Effector CD4-positive, alpha-beta T cell (primary cell): ENCODE data around the gene FOXN3.
"Not testable (repeated sequence)": the region's sequence is repeated elsewhere in the genome, so short reads cannot be mapped to it uniquely, and the experiment has no call there.

Experiments used
- DNase-seq: peaks from one replicate; pipeline ENCODE4 v3.0.0-alpha.2; 2020

FOXN3 gene

GRCh38 chr14:89296281-89296745 is 120.7 kb downstream of the FOXN3 start:
- no peak for DNase-seq

GRCh38 chr14:89294872-89295271 is 122.2 kb downstream of the FOXN3 start:
- no peak for DNase-seq

DNA sequence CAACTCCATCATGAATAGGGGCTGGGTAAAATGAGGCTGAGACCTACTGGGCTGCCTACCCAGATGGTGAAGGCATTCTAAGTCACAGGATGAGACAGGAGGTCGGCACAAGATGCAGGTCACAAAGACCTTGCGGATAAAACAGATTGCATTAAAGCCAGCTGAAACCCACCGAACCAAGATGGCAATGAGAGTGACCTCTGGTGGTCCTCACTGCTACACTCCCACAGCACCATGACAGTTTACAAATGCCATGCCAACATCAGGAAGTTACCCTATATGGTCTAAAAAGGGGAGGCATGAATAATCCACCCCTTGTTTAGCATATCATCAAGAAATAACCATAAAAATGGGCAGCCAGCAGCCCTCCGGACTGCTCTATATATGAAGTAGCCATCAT is 122.6 kb downstream of the FOXN3 start:
- DNase-seq, result not testable (repeated sequence)

DNA sequence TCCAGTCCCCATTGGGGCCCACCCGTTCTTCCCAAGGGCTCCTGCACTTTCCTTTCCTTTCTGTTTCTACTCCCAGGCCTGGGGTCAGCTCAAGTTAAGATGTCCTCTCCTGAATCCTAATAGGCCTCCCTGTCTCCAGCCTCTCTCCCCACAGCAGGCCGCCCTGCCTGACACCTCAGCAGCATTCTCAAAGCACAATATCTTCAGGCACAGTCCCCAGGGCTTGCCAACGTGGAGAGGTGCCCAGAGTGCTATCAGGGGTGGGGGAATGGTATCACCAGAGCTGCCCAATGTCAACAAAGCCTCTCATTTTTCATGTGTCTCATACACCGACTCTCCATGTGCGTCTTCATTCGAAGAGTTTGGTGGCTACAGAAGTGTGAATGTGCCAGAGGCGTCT is 123.0 kb downstream of the FOXN3 start:
- no peak for DNase-seq

DNA sequence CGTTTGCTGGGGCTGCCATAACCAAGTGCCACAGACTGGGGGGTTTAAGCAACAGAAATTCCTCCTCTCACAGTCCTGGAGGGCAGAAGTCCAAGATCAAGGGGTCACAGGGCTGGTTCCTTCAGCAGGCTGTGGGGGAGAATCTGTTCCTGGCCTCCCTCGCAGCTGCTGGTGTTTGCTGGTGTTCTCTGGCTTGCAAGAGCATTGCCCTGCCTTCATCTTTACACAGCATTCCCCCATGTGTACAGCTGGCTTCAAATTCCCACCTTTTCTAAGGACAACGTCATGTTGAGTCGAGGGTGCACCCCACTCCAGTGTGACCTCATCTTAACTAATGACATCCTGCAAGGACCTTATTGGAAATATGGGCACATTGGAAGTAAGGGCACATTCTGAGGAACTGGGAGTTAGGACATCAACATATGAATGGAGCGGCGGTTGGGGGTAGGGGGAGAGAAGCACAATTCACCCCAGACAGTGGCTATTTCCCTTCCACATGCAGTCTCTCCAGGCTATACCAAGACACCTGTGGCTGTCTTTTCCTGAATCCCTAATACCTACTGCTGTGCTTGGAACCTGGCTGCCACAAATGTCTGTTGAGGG is 123.6 kb downstream of the FOXN3 start:
- no peak for DNase-seq

- no peak for DNase-seq
Measured at GRCh38 chr14:89292579-89293313, 124.3 kb downstream of the FOXN3 start.

GRCh38 chr14:89291351-89291940 is 125.6 kb downstream of the FOXN3 start:
- no peak for DNase-seq

GRCh38 chr14:89290813-89291212 is 126.2 kb downstream of the FOXN3 start:
- no peak for DNase-seq

DNA sequence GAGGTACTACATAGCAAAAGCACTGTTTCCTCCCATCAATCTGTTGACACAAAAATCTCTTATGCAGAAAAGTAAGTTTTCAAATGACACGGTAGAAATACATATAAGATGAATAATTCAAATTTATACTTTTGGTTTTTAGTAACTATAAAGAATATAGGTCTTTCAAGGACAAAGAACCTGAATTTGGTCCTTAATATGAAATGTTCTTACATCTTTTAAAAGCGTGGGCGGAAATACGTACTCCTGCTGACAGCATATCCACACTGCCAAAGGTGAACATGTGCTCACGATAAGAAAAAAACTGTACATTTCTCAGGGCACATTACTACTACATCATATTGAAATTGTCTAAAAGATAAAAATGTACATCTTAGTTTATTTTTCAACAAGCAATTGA is 127.6 kb downstream of the FOXN3 start:
- no peak for DNase-seq

- no peak for DNase-seq
Measured at GRCh38 chr14:89288114-89288513, 128.9 kb downstream of the FOXN3 start.

- DNase-seq, result no peak
Measured at GRCh38 chr14:89284333-89285058, 132.5 kb downstream of the FOXN3 start.

GRCh38 chr14:89283327-89284060 is 133.5 kb downstream of the FOXN3 start:
- no peak for DNase-seq

- DNase-seq, result no peak
Measured at GRCh38 chr14:89282191-89282590, 134.8 kb downstream of the FOXN3 start.

DNA sequence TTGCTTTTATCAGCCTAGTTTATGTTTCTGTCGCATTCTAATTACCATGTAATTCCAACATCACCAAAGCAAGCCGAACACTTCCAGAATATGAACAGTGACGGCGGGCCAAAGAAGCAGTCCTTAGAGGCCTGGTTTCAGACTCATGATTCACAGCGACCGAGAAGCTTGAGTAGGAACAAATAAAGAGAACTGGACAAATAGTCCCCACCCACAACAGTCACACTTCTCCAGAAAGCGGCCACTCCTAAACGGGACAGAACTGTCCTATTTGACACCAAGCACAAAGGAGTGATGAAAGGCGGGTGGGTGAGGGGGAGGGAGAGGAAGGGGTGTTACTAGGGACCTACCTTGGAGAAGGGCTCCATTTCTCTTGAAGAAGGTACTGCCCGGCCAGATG is 136.4 kb downstream of the FOXN3 start:
- DNase-seq, result no peak

DNA sequence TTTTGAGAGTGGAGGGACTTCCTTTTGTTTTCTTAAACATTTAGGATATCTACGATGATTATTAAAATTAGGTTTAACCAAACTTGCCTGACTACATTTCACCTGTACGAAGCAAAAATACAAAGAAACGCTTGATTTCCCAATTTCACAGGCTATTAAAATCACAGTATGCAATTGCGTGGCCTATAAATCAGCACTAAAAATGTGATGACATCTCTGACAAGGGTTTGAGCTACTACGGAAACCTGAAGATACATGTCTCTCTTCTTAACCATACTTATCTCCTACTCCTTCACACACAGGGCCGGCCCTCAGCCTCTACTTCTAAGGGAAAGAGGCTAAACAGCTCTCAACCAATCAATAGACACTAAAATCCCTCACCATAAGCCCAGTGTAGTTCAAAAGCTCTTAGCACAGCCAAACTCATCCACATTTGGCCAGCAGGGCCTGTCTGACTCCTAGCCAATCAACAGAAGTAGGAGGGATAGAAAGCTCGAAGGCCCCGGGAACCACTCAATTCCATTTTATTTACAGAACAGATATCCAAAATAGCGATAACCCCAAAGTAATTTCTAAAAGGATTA is 137.3 kb downstream of the FOXN3 start:
- DNase-seq, result no peak

GRCh38 chr14:89277203-89277602 is 139.8 kb downstream of the FOXN3 start:
- no peak for DNase-seq

GRCh38 chr14:89276424-89276975 is 140.5 kb downstream of the FOXN3 start:
- DNase-seq, result no peak

- DNase-seq, result no peak
Measured at GRCh38 chr14:89270439-89271227, 146.4 kb downstream of the FOXN3 start.

- no peak for DNase-seq
Measured at GRCh38 chr14:89269404-89269803, 147.6 kb downstream of the FOXN3 start.

GRCh38 chr14:89268514-89268913 is 148.5 kb downstream of the FOXN3 start:
- DNase-seq, result no peak

- DNase-seq, result no peak
Measured at GRCh38 chr14:89267656-89268055, 149.4 kb downstream of the FOXN3 start.
